RKO (cell line): ENCODE data around the gene NAPG.
"Not testable (repeated sequence)": the region's sequence is repeated elsewhere in the genome, so short reads cannot be mapped to it uniquely, and the experiment has no call there.

ENCODE experiments used
- DNase-seq: peaks from one replicate; pipeline ENCODE4 v3.0.0-alpha.2; 2016; ENCODE audit warnings: low spot score

The NAPG gene

DNA sequence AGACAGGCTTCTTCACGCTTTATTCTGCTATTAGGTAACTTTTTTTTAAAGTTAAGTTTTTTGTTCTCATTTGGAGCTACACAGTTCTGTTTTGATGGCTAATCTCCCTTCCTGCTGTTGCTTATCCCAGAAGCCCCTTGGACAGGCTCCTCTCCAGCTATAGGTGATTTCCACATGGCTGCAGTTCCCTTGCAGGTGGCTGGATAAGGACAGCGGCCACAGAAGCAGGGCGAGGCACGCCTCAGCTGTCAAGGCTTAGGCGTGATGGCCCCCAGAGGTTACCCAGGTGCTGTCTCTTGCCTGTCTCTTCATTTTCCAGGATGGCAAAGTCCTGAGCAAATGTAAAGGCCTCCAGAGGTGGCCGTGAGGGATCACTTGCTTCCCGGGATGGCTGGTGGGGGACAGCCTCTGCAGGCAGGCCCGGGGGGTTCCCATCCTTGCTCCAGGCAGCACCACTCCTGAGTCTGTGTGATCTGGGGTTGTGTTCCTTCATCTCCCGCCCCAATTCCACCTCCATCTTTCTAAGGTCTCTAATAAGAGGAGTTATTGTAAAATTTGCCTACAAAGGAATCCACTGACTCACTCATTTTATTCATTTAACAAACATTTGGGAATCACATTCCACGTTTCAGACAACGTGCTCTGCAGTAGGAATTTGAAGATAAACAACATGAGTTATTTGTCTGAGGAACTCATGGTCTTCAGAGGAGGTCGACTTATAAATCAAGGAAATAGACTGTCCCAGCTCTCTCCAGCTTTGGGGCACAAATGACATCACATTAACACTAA is 53.4 kb downstream of the NAPG start:
- DNase-seq, result no peak

GRCh38 chr18:10580215-10580614 is 54.4 kb downstream of the NAPG start:
- no peak for DNase-seq

GRCh38 chr18:10585260-10585659 is 59.4 kb downstream of the NAPG start:
- no peak for DNase-seq

DNA sequence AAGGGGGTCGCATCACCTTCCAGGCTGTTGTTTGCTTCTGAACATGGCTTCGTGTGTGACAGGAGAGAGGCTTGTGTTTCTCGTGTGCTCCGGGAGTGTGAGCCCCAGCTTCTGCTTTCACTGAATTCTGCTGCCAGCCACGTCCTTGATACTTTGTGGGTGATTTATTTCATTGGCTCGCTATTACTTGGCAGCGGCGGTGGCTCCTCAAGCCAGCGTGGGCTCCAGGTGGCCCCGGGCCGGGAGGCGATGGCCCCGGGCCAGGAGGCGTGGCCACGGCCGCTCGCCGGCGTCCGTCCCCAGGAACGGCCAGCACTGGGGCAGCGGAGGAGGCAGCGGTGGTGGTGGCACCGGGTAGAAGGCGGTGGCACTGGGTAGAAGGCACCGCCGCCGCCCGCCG is 63.1 kb downstream of the NAPG start:
- no peak for DNase-seq

- DNase-seq, result no peak
These were observed 64.6 kb downstream of the NAPG start for GRCh38 chr18:10590412-10590811.

GRCh38 chr18:10591896-10592295 is 66.1 kb downstream of the NAPG start:
- DNase-seq, result no peak

DNA sequence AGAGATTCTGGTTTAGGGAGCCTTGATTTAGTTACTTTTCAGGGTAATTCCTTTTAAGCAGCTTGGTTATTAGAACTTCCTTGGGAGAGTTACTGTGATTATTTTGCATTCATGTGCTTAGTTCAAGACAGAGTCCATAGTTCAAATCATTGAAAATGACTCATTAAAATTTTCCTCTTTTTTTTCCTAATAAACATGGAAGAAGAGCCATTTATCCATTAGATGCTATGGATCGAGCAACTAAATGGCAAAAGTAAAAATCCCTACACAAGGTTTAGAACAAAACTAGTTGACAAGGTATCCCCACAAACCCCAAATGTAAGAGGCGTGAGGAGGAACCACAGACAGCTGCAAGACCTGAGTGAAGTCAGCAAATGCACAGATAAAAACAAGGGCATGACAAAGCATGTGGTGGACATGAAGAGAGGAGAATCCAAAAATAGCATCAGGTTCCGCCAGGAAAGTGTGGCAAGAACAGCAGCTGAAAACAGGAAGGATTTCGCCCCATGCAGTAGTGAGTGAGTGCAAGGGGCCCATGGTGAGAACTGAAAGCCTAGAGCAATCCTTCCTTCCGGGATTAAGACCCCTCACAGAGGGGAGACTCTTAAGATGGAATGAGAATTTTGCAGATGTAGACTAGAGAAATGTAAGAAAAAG is 67.7 kb downstream of the NAPG start:
- DNase-seq, result not testable (repeated sequence)

- not testable (repeated sequence) for DNase-seq
These were observed 70.1 kb downstream of the NAPG start for GRCh38 chr18:10595917-10596316.

GRCh38 chr18:10597695-10598094 is 71.9 kb downstream of the NAPG start:
- not testable (repeated sequence) for DNase-seq

- not testable (repeated sequence) for DNase-seq
These were observed 74.9 kb downstream of the NAPG start for GRCh38 chr18:10600701-10601100.
